Measurements from ENCODE around the gene FTH1.

- TF ChIP-seq CTCF (IDR thresholded peaks at IDR 0.05), result no peak
- TF ChIP-seq POLR2A (IDR thresholded peaks at IDR 0.05), result no peak
- TF ChIP-seq POLR2AphosphoS5 (IDR thresholded peaks at IDR 0.05), result no peak
These were observed 6.9 kb downstream of the FTH1 start for GRCh38 chr11:61960532-61960931.
